ENCODE results near the gene ASGR1.

Gene ASGR1

GRCh38 chr17:7123844-7124243 lies 55.3 kb downstream of the ASGR1 start:
- no peak for DNase-seq (ENCODE audit: low read depth in 2 of 2)

Data from stimulated activated CD4-positive, alpha-beta T cell treated with anti-CD3 and anti-CD28 coated beads, Interleukin-12 subunit alpha, Interleukin-12 subunit beta, amount 100 ng/mL, for 24 hours (primary cell).